ENCODE data around the gene DRD3. TPM values are rescaled to one million over a fixed set of nuclear protein-coding genes. Genes with fewer than 3 reads are reported as not detected.

DRD3 gene
- total RNA-seq, 1 experiment from 2014 or later: not detected

GRCh38 chr3:114206342-114206741, 27.5 kb upstream of the DRD3 start:
- Histone ChIP-seq H4K5ac (ENCODE audit: insufficient read length, low read depth, low read length) (no peak overlapping the region), H4K8ac (replicated peaks; ENCODE audit: insufficient read length, low read depth, low read length) (no peak overlapping the region), H2BK5ac (ENCODE audit: insufficient read length, low read length) (no peak overlapping the region), H3K23ac (ENCODE audit: insufficient read length, low read depth, low read length) (no peak overlapping the region), H3K27me3 (ENCODE audit: insufficient read depth, low read length) (no peaks in the 10 kb centered on the region; the same call in 1 of the 2 replicates), H3T11ph (ENCODE audit: low read length) (no peak overlapping the region), H3K4me1 (ENCODE audit: insufficient read depth, low read length) (no peaks in the 10 kb centered on the region; the same call in 1 of the 2 replicates), H3K9me3 (ENCODE audit: control insufficient read depth, low read depth, low read length) (no peaks in the 10 kb centered on the region), H3K18ac (ENCODE audit: insufficient read length, low read depth, low read length) (no peak overlapping the region), H4K91ac (ENCODE audit: insufficient read length, low read depth, low read length) (no peak overlapping the region), H3K4ac (ENCODE audit: low read depth, low read length) (no peak overlapping the region), H2BK12ac (ENCODE audit: insufficient read length, low read depth, low read length) (no peak overlapping the region), H3K4me2 (ENCODE audit: insufficient read depth, insufficient read length, low read length) (no peak overlapping the region), H2BK120ac (ENCODE audit: low read depth, low read length, poor library complexity, severe bottlenecking) (no peak overlapping the region), H4K20me1 (ENCODE audit: control insufficient read depth, insufficient read depth, insufficient read length) (no peaks in the 10 kb centered on the region), H3K79me2 (ENCODE audit: insufficient read depth, low read length) (no peaks in the 10 kb centered on the region), H2AK5ac (ENCODE audit: insufficient read length, low read length) (no peak overlapping the region), H3K23me2 (ENCODE audit: insufficient read length, low read depth, low read length, poor library complexity, severe bottlenecking) (no peaks in the 10 kb centered on the region), H3K9ac (ENCODE audit: extremely low read depth, insufficient read length, low read length) (no peak overlapping the region), H2BK15ac (ENCODE audit: low read depth, low read length) (no peak overlapping the region), H3K79me1 (ENCODE audit: insufficient read depth, low read depth, low read length, poor library complexity, severe bottlenecking) (no peaks in the 10 kb centered on the region), H3K56ac (ENCODE audit: insufficient read length, low read depth, low read length) (no peak overlapping the region), H2BK20ac (ENCODE audit: low read depth, low read length, poor library complexity, severe bottlenecking) (no peak overlapping the region), H2AFZ (ENCODE audit: low read length) (no peak overlapping the region), H3K27ac (ENCODE audit: insufficient read length, low read depth, low read length) (no peak overlapping the region), H3K14ac (ENCODE audit: insufficient read depth, low read length) (no peak overlapping the region)
- no peak for DNase-seq
- no CpG with 5 or more reads among the region's 3 CpGs for WGBS (ENCODE audit: extremely low coverage, insufficient read length, low lambda C conversion rate)
- H3K36me3 Mint-ChIP-seq (ENCODE audit: insufficient read depth in 1 of 3, low read depth in 3 of 3): no peaks in the 10 kb centered on the region
- H3K9me3 Mint-ChIP-seq: peaks cover 0 to 6% of the 10 kb centered on the region in 2 experiments; a peak in 1 of 5 replicates
- H3K27ac Mint-ChIP-seq: no peak overlapping the region
- no peak for TF ChIP-seq CTCF (conservative IDR thresholded peaks at IDR 0.05)
- H3K4me1 Mint-ChIP-seq: peaks cover 4 to 7% of the 10 kb centered on the region in 2 experiments; a peak in 2 of 4 replicates
- H3K4me3 Mint-ChIP-seq: no peak overlapping the region
- H3K27me3 Mint-ChIP-seq (ENCODE audit: low read depth): no peaks in the 10 kb centered on the region; the same call in 1 of the 2 replicates

Measured in H9 (cell line).